Measurements from ENCODE around the gene ADARB2. TPM values are rescaled to one million over a fixed set of nuclear protein-coding genes. Genes with fewer than 3 reads are reported as not detected.

ADARB2 gene
- polyA plus RNA-seq, 3 donors = not detected

GRCh38 chr10:1468811-1469210 lies 268.5 kb downstream of the ADARB2 start:
- intact Hi-C loops (cut with micrococcal nuclease) = no loop called here
- H3K4me2 ChIP-seq (replicated peaks; ENCODE audit: extremely low read depth, low read length, poor library complexity, severe bottlenecking) = no peak overlapping the region
- no peaks in the 10 kb centered on the region for H3K9me3 ChIP-seq (replicated peaks in 1 of 2; ENCODE audit: control insufficient read depth in 1 of 2, insufficient read depth in 1 of 2, low read length in 2 of 2)
- H3K27ac ChIP-seq (ENCODE audit: low read depth in 1 of 2, low read length in 2 of 2) = no peak overlapping the region
- no peak overlapping the region for H3K9ac ChIP-seq (ENCODE audit: insufficient read depth, low read length, poor library complexity, severe bottlenecking)
- Mint-ChIP-seq H3K36me3 (no peaks in the 10 kb centered on the region), H3K27me3 (ENCODE audit: low read depth in 3 of 3) (peaks cover 0 to 12% (median 3%) of the 10 kb centered on the region in 3 donors), H3K4me3 (no peak overlapping the region), H3K9me3 (peaks cover 0 to 8% (median 0%) of the 10 kb centered on the region in 7 donors), H3K4me1 (no peaks in the 10 kb centered on the region), H3K27ac (no peak overlapping the region)
- 81% methylated on average over 7 of the region's 10 CpGs for WGBS (ENCODE audit: insufficient coverage)
- H3K4me1 ChIP-seq (ENCODE audit: control insufficient read depth in 1 of 2, insufficient read depth in 2 of 2, low read length in 2 of 2) = no peaks in the 10 kb centered on the region
- TF ChIP-seq, protein P1, sequence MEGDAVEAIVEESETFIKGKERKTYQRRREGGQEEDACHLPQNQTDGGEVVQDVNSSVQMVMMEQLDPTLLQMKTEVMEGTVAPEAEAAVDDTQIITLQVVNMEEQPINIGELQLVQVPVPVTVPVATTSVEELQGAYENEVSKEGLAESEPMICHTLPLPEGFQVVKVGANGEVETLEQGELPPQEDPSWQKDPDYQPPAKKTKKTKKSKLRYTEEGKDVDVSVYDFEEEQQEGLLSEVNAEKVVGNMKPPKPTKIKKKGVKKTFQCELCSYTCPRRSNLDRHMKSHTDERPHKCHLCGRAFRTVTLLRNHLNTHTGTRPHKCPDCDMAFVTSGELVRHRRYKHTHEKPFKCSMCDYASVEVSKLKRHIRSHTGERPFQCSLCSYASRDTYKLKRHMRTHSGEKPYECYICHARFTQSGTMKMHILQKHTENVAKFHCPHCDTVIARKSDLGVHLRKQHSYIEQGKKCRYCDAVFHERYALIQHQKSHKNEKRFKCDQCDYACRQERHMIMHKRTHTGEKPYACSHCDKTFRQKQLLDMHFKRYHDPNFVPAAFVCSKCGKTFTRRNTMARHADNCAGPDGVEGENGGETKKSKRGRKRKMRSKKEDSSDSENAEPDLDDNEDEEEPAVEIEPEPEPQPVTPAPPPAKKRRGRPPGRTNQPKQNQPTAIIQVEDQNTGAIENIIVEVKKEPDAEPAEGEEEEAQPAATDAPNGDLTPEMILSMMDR (IDR thresholded peaks at IDR 0.05) = no peak
- H4K20me1 ChIP-seq (ENCODE audit: insufficient read depth, low read length) = no peaks in the 10 kb centered on the region
- DNase-seq = no peak
- H3K4me3 ChIP-seq (replicated peaks in 1 of 3; ENCODE audit: low read depth in 2 of 3, low read length in 3 of 3) = no peak overlapping the region
- H3K27me3 ChIP-seq (ENCODE audit: control insufficient read depth in 2 of 2, insufficient read depth in 2 of 2, low read length in 2 of 2) = no peaks in the 10 kb centered on the region
- H3K79me2 ChIP-seq (ENCODE audit: insufficient read depth, low read length) = no peaks in the 10 kb centered on the region
- H2AFZ ChIP-seq (ENCODE audit: insufficient read depth, low read depth, low read length, poor library complexity, severe bottlenecking) = no peak overlapping the region
- no peaks in the 10 kb centered on the region for H3K36me3 ChIP-seq (replicated peaks in 1 of 2; ENCODE audit: control insufficient read depth in 1 of 2, insufficient read depth in 2 of 2, low read length in 2 of 2)

DNA sequence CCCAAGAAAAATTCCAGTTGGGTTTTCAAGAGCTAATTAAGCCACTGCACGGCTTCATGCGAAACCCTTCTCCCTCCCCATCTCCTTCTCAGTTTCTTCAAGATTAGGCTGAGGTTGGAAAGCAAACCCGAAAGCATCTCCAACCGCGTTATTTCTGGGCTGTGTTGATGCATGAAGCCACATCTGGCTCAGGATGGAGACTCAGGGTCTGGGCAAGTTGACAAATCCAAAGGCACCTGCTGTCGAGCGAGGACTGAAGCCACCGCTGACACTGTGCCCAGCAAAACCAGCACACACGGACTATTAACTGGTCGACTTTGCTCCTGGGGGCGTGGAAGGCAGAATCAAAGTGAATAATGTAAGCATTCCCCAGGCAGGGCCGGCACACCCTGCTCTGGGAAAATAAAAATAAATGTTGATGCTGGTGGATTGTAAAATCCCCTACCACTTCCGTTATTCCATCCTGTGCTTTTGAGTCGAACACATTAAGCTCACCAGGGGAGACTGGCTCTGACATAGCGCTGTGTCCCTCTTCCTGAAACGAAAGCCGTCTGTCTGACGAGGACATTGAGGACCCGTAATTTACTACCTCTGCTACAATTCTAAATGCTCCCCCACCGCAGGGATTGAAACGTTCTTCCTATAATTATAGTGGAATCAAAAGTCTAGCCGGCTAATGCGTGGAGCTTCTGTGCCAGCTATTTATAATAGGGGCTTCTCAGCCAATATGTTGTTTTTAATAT lies 269.8 kb downstream of the ADARB2 start:
- WGBS (ENCODE audit: insufficient coverage) = 84% methylated on average over 11 of the region's 23 CpGs
- Mint-ChIP-seq H3K27ac (no peak overlapping the region), H3K9me3 (peaks cover 0 to 8% (median 0%) of the 10 kb centered on the region in 7 donors), H3K4me3 (no peak overlapping the region), H3K27me3 (ENCODE audit: low read depth in 3 of 3) (peaks cover 0 to 12% (median 3%) of the 10 kb centered on the region in 3 donors), H3K4me1 (no peaks in the 10 kb centered on the region), H3K36me3 (no peaks in the 10 kb centered on the region)
- intact Hi-C loops (cut with micrococcal nuclease) = no loop called here
- Histone ChIP-seq H3K9me3 (replicated peaks in 1 of 2; ENCODE audit: control insufficient read depth in 1 of 2, insufficient read depth in 1 of 2, low read length in 2 of 2) (no peaks in the 10 kb centered on the region), H3K27me3 (ENCODE audit: control insufficient read depth in 2 of 2, insufficient read depth in 2 of 2, low read length in 2 of 2) (no peaks in the 10 kb centered on the region), H3K9ac (ENCODE audit: insufficient read depth, low read length, poor library complexity, severe bottlenecking) (no peak overlapping the region), H3K79me2 (ENCODE audit: insufficient read depth, low read length) (no peaks in the 10 kb centered on the region), H2AFZ (ENCODE audit: insufficient read depth, low read depth, low read length, poor library complexity, severe bottlenecking) (no peak overlapping the region), H3K27ac (ENCODE audit: low read depth in 1 of 2, low read length in 2 of 2) (no peak overlapping the region), H3K36me3 (replicated peaks in 1 of 2; ENCODE audit: control insufficient read depth in 1 of 2, insufficient read depth in 2 of 2, low read length in 2 of 2) (no peaks in the 10 kb centered on the region), H4K20me1 (ENCODE audit: insufficient read depth, low read length) (no peaks in the 10 kb centered on the region), H3K4me1 (ENCODE audit: control insufficient read depth in 1 of 2, insufficient read depth in 2 of 2, low read length in 2 of 2) (no peaks in the 10 kb centered on the region), H3K4me2 (replicated peaks; ENCODE audit: extremely low read depth, low read length, poor library complexity, severe bottlenecking) (no peak overlapping the region), H3K4me3 (replicated peaks in 1 of 3; ENCODE audit: low read depth in 2 of 3, low read length in 3 of 3) (no peak overlapping the region)
- DNase-seq = no peak
- TF ChIP-seq, protein P1 (IDR thresholded peaks at IDR 0.05) = no peak
